ENCODE results near the gene DAP3. TPM values are rescaled to one million over a fixed set of nuclear protein-coding genes. Genes with fewer than 3 reads are reported as not detected.

DAP3 gene
- total RNA-seq, 1 donor from 2014 or later, result 144 TPM

- Mint-ChIP-seq H3K27me3 (no peaks in the 10 kb centered on the region), H3K36me3 (ENCODE audit: low read depth) (peaks cover 84% of the 10 kb centered on the region), H3K4me3 (no peak overlapping the region), H3K4me1 (no peaks in the 10 kb centered on the region), H3K27ac (no peak overlapping the region), H3K9me3 (no peaks in the 10 kb centered on the region)
- POLR2A ChIA-PET, result no interaction called here
- DNase-seq (no peak), ATAC-seq (ENCODE audit: low read depth) (no peak)
- CTCF ChIA-PET, result no interaction called here
- no peak for TF ChIP-seq CTCF (IDR thresholded peaks at IDR 0.05)
- intact Hi-C loops (cut with micrococcal nuclease), result no loop called here
Observed at GRCh38 chr1:155769257-155769656, 80.4 kb downstream of the DAP3 start.

- H3K4me1 Mint-ChIP-seq, result no peaks in the 10 kb centered on the region
- no peaks in the 10 kb centered on the region for H3K27me3 Mint-ChIP-seq
- ChIA-PET CTCF (no interaction called here), POLR2A (no interaction called here)
- no peak for TF ChIP-seq CTCF (IDR thresholded peaks at IDR 0.05)
- H3K36me3 Mint-ChIP-seq (ENCODE audit: low read depth), result peaks cover 86% of the 10 kb centered on the region
- no peaks in the 10 kb centered on the region for H3K9me3 Mint-ChIP-seq
- ATAC-seq (ENCODE audit: low read depth) (no peak), DNase-seq (no peak)
- intact Hi-C loops (cut with micrococcal nuclease), result no loop called here
- no peak overlapping the region for H3K27ac Mint-ChIP-seq
- H3K4me3 Mint-ChIP-seq, result no peak overlapping the region
Observed at GRCh38 chr1:155773221-155773620, 84.3 kb downstream of the DAP3 start.

GRCh38 chr1:155776414-155776813 lies 87.5 kb downstream of the DAP3 start:
- H3K4me1 Mint-ChIP-seq, result no peaks in the 10 kb centered on the region
- no peaks in the 10 kb centered on the region for H3K27me3 Mint-ChIP-seq
- H3K4me3 Mint-ChIP-seq, result no peak overlapping the region
- no peaks in the 10 kb centered on the region for H3K9me3 Mint-ChIP-seq
- no peak for DNase-seq
- POLR2A ChIA-PET, result no interaction called here
- peaks cover 69% of the 10 kb centered on the region for H3K36me3 Mint-ChIP-seq (ENCODE audit: low read depth)
- CTCF ChIA-PET, result interaction anchor here (0.6 kb wide), 1 partner anchor 46 kb away, joined by 3 read pairs; no protein-coding TSS in a partner anchor
- ATAC-seq (ENCODE audit: low read depth), result no peak
- no peak for TF ChIP-seq CTCF (IDR thresholded peaks at IDR 0.05)
- H3K27ac Mint-ChIP-seq, result no peak overlapping the region
- intact Hi-C loops (cut with micrococcal nuclease), result no loop called here

- TF ChIP-seq CTCF (IDR thresholded peaks at IDR 0.05), result no peak
- no peak overlapping the region for H3K27ac Mint-ChIP-seq
- no peaks in the 10 kb centered on the region for H3K4me1 Mint-ChIP-seq
Observed at GRCh38 chr1:155777582-155777981, 88.7 kb downstream of the DAP3 start.

More at GRCh38 chr1:155777582-155777981, 88.7 kb downstream of the DAP3 start:
- intact Hi-C loops (cut with micrococcal nuclease), result no loop called here
- peaks cover 65% of the 10 kb centered on the region for H3K36me3 Mint-ChIP-seq (ENCODE audit: low read depth)
- ChIA-PET POLR2A (interaction anchor here (0.7 kb wide), 1 partner anchor 461 kb away, joined by 6 read pairs; no protein-coding TSS in a partner anchor), CTCF (interaction anchor here (0.6 kb wide), 1 partner anchor 447 kb away, joined by 3 read pairs; no protein-coding TSS in a partner anchor)
- no peak for DNase-seq
- no peaks in the 10 kb centered on the region for H3K9me3 Mint-ChIP-seq
- H3K27me3 Mint-ChIP-seq, result no peaks in the 10 kb centered on the region
- no peak for ATAC-seq (ENCODE audit: low read depth)
- no peak overlapping the region for H3K4me3 Mint-ChIP-seq

Other genes starting within 250 kb of the DAP3 start
- 75.6 and 90.6 TPM in 2 replicates for gene ASH1L, start 126.3 kb upstream of the DAP3 start, total RNA-seq
- 85.4 and 101 TPM in 2 replicates for gene MSTO1, start 78.9 kb upstream of the DAP3 start, total RNA-seq
- 89.6 and 101 TPM in 2 replicates for gene YY1AP1, start 317 bp upstream of the DAP3 start, total RNA-seq
- gene GON4L, start 168.1 kb downstream of the DAP3 start, total RNA-seq, result 81.8 and 89.5 TPM in 2 replicates
- gene SYT11, start 170.5 kb downstream of the DAP3 start, total RNA-seq, result 3.3 and 3.7 TPM in 2 replicates
- 32.7 and 38.6 TPM in 2 replicates for gene RIT1, start 222.3 kb downstream of the DAP3 start, total RNA-seq
- 88.3 and 105 TPM in 2 replicates for gene KHDC4, start 245.3 kb downstream of the DAP3 start, total RNA-seq